ENCODE results near the gene SEPTIN3. TPM values are rescaled to one million over a fixed set of nuclear protein-coding genes. Genes with fewer than 3 reads are reported as not detected.
"Not testable (repeated sequence)": the region's sequence is repeated elsewhere in the genome, so short reads cannot be mapped to it uniquely, and the experiment has no call there.

The SEPTIN3 gene
- total and polyA plus RNA-seq, 9 of the 15 experiments (the other 6 are each of a cell fraction or from before 2014, with no cell fraction given), result 0.06 TPM; not detected in 8

- no peak for FAIRE-seq
- Histone ChIP-seq H3K9me1 (ENCODE audit: control insufficient read depth, insufficient read depth, low read length) (no peaks in the 10 kb centered on the region), H3K9me3 (replicated peaks; ENCODE audit: control insufficient read depth, insufficient read depth, low read depth, low read length) (no peaks in the 10 kb centered on the region), H3K4me1 (replicated peaks in 1 of 2; ENCODE audit: control insufficient read depth in 2 of 2, insufficient read depth in 2 of 2, low read length in 2 of 2) (peaks cover 8 to 25% of the 10 kb centered on the region in 2 experiments; a peak in 4 of 5 replicates), H3K4me3 (no peak overlapping the region), H2AFZ (ENCODE audit: low read depth, low read length) (peak overlapping the region; percentile 95; the same call in 1 of the 2 replicates), H4K20me1 (replicated peaks; ENCODE audit: control insufficient read depth, insufficient read depth, low read length) (0 out of 2 replicates have a peak, but pooled peaks cover 2% of the 10 kb centered on the region), H3K4me2 (ENCODE audit: insufficient read depth, low read length) (peak overlapping the region; percentile 91), H3K27ac (ENCODE audit: extremely low read depth, low read depth, low read length) (no peak overlapping the region), H3K36me3 (ENCODE audit: control insufficient read depth, insufficient read depth, low read length) (peaks cover 24% of the 10 kb centered on the region), H3K79me2 (ENCODE audit: control insufficient read depth, insufficient read depth, low read length) (peaks cover 28% of the 10 kb centered on the region), H3K27me3 (ENCODE audit: control insufficient read depth in 2 of 2, insufficient read depth in 2 of 2, low read length in 2 of 2) (no peaks in the 10 kb centered on the region), H3K9ac (ENCODE audit: insufficient read depth in 1 of 2, low read depth in 2 of 2, low read length in 2 of 2) (peak overlapping the region; percentile 84 to 99; a peak in 3 of 4 replicates)
- intact Hi-C loops (cut with micrococcal nuclease) (no loop called here), in situ Hi-C loops (cut with MboI) (no loop called here)
- ChIA-PET POLR2A (interaction anchor here (0.6 kb wide), 1 partner anchor 528 kb away, joined by 3 read pairs; no protein-coding TSS in a partner anchor), CTCF (ENCODE audit: low intra/inter-chr PET ratio) (no interaction called here)
- TSS peak; percentile 63 for BruUV-seq (replicated peaks)
- no peak for TF ChIP-seq ZBTB33 (CRISPR knock-in tag; IDR thresholded peaks at IDR 0.05)
- TF ChIP-seq ZNF699 (CRISPR knock-in tag; IDR thresholded peaks at IDR 0.05; ENCODE audit: insufficient replicate concordance), result no peak
- no peak for TF ChIP-seq RREB1 (CRISPR knock-in tag; IDR thresholded peaks at IDR 0.05)
- TF ChIP-seq CREB5 (CRISPR knock-in tag; IDR thresholded peaks at IDR 0.05), result no peak
- TF ChIP-seq EZH2 (IDR thresholded peaks at IDR 0.05; ENCODE audit: borderline replicate concordance, low read depth, low read length), result no peak
- TF ChIP-seq GATAD2A (IDR thresholded peaks at IDR 0.05), result no peak
- ATAC-seq, result no peak
- DNase-seq (ENCODE audit: extremely low read depth in 1 of 4, low spot score in 3 of 4), result no peak
- 37% methylated on average over 2 of the region's 2 CpGs for WGBS (ENCODE audit: insufficient coverage, low coverage, missing lambda C conversion rate)
Observed at GRCh38 chr22:41948142-41948541, 21.1 kb upstream of the SEPTIN3 start.

GRCh38 chr22:41948928-41949296 lies 20.3 kb upstream of the SEPTIN3 start:
- DNase-seq (ENCODE audit: extremely low read depth in 1 of 4, low spot score in 3 of 4); CTCF ChIA-PET (ENCODE audit: low intra/inter-chr PET ratio); POLR2A ChIA-PET; H3K9me1 ChIP-seq (ENCODE audit: control insufficient read depth, insufficient read depth, low read length); H3K27me3 ChIP-seq (ENCODE audit: control insufficient read depth in 2 of 2, insufficient read depth in 2 of 2, low read length in 2 of 2); H4K20me1 ChIP-seq (replicated peaks; ENCODE audit: control insufficient read depth, insufficient read depth, low read length); H3K27ac ChIP-seq (ENCODE audit: extremely low read depth, low read depth, low read length); H3K9me3 ChIP-seq (replicated peaks; ENCODE audit: control insufficient read depth, insufficient read depth, low read depth, low read length); intact Hi-C loops (cut with micrococcal nuclease); H3K9ac ChIP-seq (ENCODE audit: insufficient read depth in 1 of 2, low read depth in 2 of 2, low read length in 2 of 2); in situ Hi-C loops (cut with MboI); H3K4me2 ChIP-seq (ENCODE audit: insufficient read depth, low read length); H2AFZ ChIP-seq (ENCODE audit: low read depth, low read length); H3K4me3 ChIP-seq; BruUV-seq (replicated peaks); FAIRE-seq; ATAC-seq: not testable (repeated sequence)
- H3K4me1 ChIP-seq (replicated peaks in 1 of 2; ENCODE audit: control insufficient read depth in 2 of 2, insufficient read depth in 2 of 2, low read length in 2 of 2), result peaks cover 8 to 25% of the 10 kb centered on the region in 2 experiments; a peak in 4 of 5 replicates
- WGBS (ENCODE audit: insufficient coverage, low coverage, missing lambda C conversion rate), result 100% methylated on average over 3 of the region's 8 CpGs
- peaks cover 28% of the 10 kb centered on the region for H3K79me2 ChIP-seq (ENCODE audit: control insufficient read depth, insufficient read depth, low read length)
- H3K36me3 ChIP-seq (ENCODE audit: control insufficient read depth, insufficient read depth, low read length), result peaks cover 17% of the 10 kb centered on the region; the same call in 2 of the 3 replicates
